ENCODE results near the gene CD180. TPM values are rescaled to one million over a fixed set of nuclear protein-coding genes. Genes with fewer than 3 reads are reported as not detected.

The CD180 gene
- total RNA-seq, 4 donors from 2014 or later = 0.18 to 5.0 (median 1.0) TPM

GRCh38 chr5:67243349-67243748 is 46.8 kb upstream of the CD180 start:
- no peak for DNase-seq
- peaks cover 0 to 5% (median 0%) of the 10 kb centered on the region in 4 donors for H3K4me1 ChIP-seq
- H3K4me3 ChIP-seq = no peak overlapping the region
- H3K36me3 ChIP-seq = no peaks in the 10 kb centered on the region
- H3K27me3 ChIP-seq = no peaks in the 10 kb centered on the region
- no peak overlapping the region for H3K27ac ChIP-seq
- no peaks in the 10 kb centered on the region for H3K9me3 ChIP-seq
- no peak for TF ChIP-seq CTCF (IDR thresholded peaks at IDR 0.05)
- TF ChIP-seq POLR2A (IDR thresholded peaks at IDR 0.05) = no peak

DNA sequence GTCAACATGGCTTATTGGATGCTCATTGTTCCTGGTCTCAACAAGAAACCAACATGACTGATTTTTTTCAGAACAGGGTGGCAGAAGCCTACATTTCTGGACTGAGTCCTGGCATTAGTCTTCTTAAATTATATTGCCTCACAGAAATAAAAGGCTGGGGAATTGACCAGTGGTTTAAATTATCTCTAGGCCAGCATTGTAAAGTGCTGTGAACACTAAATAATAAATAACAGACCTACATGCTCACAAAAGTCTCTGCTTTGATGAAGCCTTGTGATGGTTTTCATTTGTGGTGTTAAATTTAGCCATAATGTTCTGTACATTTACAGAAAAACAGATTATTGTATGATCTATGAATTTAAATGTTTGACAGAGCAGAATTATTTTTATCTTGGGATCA is 44.7 kb upstream of the CD180 start:
- peaks cover 0 to 5% (median 0%) of the 10 kb centered on the region in 4 donors for H3K4me1 ChIP-seq

DNA sequence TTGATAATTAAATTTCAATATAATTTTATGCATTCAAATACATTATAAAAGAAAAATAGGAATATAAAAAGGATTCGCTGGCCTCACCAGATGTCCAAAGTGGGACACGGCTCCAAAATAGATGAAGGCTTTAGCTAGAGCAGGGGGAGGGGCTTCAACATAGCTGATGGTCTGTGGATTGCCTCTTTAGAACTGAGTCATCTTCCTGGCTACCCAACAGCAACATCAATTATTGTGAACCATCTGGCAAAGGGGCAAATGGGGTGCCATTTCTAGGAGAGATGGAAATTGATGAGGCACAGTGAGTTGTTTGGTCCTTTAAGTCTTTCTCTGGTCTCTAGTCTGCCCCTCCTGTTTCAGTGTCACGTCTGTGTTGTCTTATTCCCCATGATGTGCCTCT is 44.2 kb upstream of the CD180 start:
- no peak overlapping the region for H3K4me3 ChIP-seq
- H3K9me3 ChIP-seq = no peaks in the 10 kb centered on the region
- peaks cover 0 to 5% (median 0%) of the 10 kb centered on the region in 4 donors for H3K4me1 ChIP-seq
- DNase-seq = no peak
- H3K27me3 ChIP-seq = no peaks in the 10 kb centered on the region
- no peaks in the 10 kb centered on the region for H3K36me3 ChIP-seq
- no peak overlapping the region for H3K27ac ChIP-seq
- TF ChIP-seq CTCF (IDR thresholded peaks at IDR 0.05) = no peak
- TF ChIP-seq POLR2A (IDR thresholded peaks at IDR 0.05) = no peak

More for the DNA sequence above, 44.7 kb upstream of the CD180 start:
- Histone ChIP-seq H3K27ac (no peak overlapping the region), H3K36me3 (no peaks in the 10 kb centered on the region), H3K4me3 (no peak overlapping the region), H3K27me3 (no peaks in the 10 kb centered on the region), H3K9me3 (no peaks in the 10 kb centered on the region)
- DNase-seq = no peak
- TF ChIP-seq POLR2A (IDR thresholded peaks at IDR 0.05) (no peak), CTCF (IDR thresholded peaks at IDR 0.05) (no peak)

DNA sequence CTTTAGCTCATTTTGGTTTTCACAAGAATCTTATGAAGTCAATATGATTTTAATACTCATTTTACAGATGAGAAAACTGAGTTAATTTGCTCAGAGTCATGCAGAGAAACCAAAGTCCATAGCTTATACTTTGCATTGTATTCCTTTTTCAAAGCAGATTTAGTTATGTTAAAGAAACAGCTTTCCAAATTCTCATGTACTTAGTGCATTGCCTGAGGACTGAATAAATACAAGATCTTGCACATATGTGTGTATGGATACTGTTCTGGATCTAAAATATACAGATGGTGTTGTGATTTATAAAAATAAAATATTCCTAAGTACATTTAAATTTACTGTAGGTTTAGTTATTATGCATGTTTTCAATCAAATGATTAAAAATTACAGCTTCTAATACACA is 43.5 kb upstream of the CD180 start:
- H3K36me3 ChIP-seq = no peaks in the 10 kb centered on the region
- TF ChIP-seq CTCF (IDR thresholded peaks at IDR 0.05) = no peak
- no peak for TF ChIP-seq POLR2A (IDR thresholded peaks at IDR 0.05)
- no peaks in the 10 kb centered on the region for H3K27me3 ChIP-seq
- no peak overlapping the region for H3K4me3 ChIP-seq
- no peaks in the 10 kb centered on the region for H3K4me1 ChIP-seq
- DNase-seq = no peak
- H3K9me3 ChIP-seq = no peaks in the 10 kb centered on the region
- no peak overlapping the region for H3K27ac ChIP-seq

DNA sequence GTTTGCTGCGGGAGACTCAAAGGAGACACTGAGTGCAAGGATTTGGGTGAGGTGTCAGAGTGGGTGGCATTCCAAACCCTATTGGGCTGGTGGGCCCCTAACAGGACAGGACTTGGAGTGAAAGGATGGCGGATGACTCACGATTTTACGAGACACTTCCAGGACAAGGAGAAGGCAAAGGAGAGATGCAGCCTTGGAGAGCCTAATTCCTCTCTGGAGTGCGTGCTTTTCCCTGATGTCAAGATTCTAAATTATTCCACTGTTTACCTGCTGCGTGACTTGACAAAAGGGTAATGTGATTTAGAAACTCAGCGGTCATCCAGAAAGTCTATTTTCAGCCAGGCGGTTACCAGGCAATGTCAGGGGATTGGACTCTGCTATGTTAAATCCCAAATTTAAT is 41.6 kb upstream of the CD180 start:
- Histone ChIP-seq H3K4me3 (no peak overlapping the region), H3K27me3 (no peaks in the 10 kb centered on the region), H3K27ac (peak overlapping the region in 1 of 4 donors; percentile 47), H3K9me3 (no peaks in the 10 kb centered on the region), H3K36me3 (no peaks in the 10 kb centered on the region), H3K4me1 (peaks cover 0 to 10% (median 0%) of the 10 kb centered on the region in 4 donors)
- no peak for TF ChIP-seq CTCF (IDR thresholded peaks at IDR 0.05)
- TF ChIP-seq POLR2A (IDR thresholded peaks at IDR 0.05) = no peak
- DNase-seq = no peak
